Lower leg skin (tissue), 3 donors: Measurements from ENCODE around the gene DYNC2H1.

Experiments
- CTCF ChIP-seq, 3 donors: fragments of 450-650 bp; IDR thresholded peaks; one replicate each; pipeline ENCODE4 v1.5.1; 2016; ENCODE audit warnings: antibody characterized with exemption in 3 of 3, mild to moderate bottlenecking in 3 of 3, moderate library complexity in 2 of 3
- POLR2A ChIP-seq, 2 donors: fragments of 450-650 bp; IDR thresholded peaks; one replicate each; pipeline ENCODE4 v1.6.1; 2016 to 2017; ENCODE audit warnings: antibody characterized with exemption in 2 of 2, mild to moderate bottlenecking in 1 of 2, moderate library complexity in 1 of 2

- TF ChIP-seq POLR2A (IDR thresholded peaks at IDR 0.05) (no peak), CTCF (IDR thresholded peaks at IDR 0.05) (no peak)
Observed at GRCh38 chr11:103486604-103487003, 377.4 kb downstream of the DYNC2H1 start.
